PFSK-1 (cell line): ENCODE measurements around the gene PLSCR3.

Experiments used
- FOXP2 ChIP-seq: optimal IDR thresholded peaks from 2 replicates; pipeline ENCODE3; 2011; ENCODE audit warnings: borderline replicate concordance, control low read depth, inconsistent platforms; ENCODE audit not compliant: insufficient read depth; ENCODE audit errors: extremely low read length, extremely low read depth
- POLR2AphosphoS5 ChIP-seq: IDR thresholded peaks from 2 replicates; pipeline ENCODE4 v1.6.1; 2012; ENCODE audit warnings: low read depth, mild to moderate bottlenecking, control low read depth, low read length, moderate library complexity
- SIN3A ChIP-seq: IDR thresholded peaks from 2 replicates; pipeline ENCODE4 v1.6.1; 2012; ENCODE audit warnings: mild to moderate bottlenecking, low read length, moderate library complexity, borderline replicate concordance; ENCODE audit not compliant: insufficient read depth
- TAF1 ChIP-seq: IDR thresholded peaks from 2 replicates; pipeline ENCODE4 v1.6.1; 2012; ENCODE audit warnings: low read length, control low read depth, borderline replicate concordance; ENCODE audit not compliant: insufficient read depth
- TF ChIP-seq, protein P1 (sequence below), 2 experiments: IDR thresholded peaks; 2 replicates each; pipeline versions ENCODE4 v1.6.1 to v1.8.0; 2011 to 2012; ENCODE audit warnings: low read depth in 2 of 2, low read length in 2 of 2, control low read depth in 1 of 2, inconsistent platforms in 1 of 2, mild to moderate bottlenecking in 1 of 2, moderate library complexity in 1 of 2; ENCODE audit not compliant: insufficient read depth in 1 of 2

DNA sequence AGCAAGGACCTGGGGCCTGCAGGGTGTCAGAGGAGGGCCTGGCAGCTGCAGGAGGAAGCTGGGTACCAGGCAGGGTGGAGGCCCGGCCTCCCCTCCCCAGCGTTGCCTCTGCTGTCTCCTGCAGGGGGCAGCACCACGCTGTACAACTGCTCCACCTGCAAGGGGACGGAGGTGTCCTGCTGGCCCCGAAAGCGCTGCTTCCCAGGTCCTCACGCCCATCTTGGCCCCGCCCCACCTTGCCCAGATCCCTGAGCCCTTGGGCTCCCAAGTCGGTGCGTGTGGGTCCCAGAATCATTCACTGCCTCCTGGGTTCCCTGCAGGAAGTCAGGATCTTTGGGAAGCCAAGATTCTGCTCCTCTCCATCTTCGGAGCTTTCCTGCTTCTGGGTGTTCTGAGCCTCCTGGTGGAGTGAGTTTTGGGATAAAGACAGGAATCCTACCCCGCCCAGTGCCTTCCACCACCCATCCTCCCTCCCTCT is 38.2 kb downstream of the PLSCR3 start:
- TF ChIP-seq, protein P1, sequence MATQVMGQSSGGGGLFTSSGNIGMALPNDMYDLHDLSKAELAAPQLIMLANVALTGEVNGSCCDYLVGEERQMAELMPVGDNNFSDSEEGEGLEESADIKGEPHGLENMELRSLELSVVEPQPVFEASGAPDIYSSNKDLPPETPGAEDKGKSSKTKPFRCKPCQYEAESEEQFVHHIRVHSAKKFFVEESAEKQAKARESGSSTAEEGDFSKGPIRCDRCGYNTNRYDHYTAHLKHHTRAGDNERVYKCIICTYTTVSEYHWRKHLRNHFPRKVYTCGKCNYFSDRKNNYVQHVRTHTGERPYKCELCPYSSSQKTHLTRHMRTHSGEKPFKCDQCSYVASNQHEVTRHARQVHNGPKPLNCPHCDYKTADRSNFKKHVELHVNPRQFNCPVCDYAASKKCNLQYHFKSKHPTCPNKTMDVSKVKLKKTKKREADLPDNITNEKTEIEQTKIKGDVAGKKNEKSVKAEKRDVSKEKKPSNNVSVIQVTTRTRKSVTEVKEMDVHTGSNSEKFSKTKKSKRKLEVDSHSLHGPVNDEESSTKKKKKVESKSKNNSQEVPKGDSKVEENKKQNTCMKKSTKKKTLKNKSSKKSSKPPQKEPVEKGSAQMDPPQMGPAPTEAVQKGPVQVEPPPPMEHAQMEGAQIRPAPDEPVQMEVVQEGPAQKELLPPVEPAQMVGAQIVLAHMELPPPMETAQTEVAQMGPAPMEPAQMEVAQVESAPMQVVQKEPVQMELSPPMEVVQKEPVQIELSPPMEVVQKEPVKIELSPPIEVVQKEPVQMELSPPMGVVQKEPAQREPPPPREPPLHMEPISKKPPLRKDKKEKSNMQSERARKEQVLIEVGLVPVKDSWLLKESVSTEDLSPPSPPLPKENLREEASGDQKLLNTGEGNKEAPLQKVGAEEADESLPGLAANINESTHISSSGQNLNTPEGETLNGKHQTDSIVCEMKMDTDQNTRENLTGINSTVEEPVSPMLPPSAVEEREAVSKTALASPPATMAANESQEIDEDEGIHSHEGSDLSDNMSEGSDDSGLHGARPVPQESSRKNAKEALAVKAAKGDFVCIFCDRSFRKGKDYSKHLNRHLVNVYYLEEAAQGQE (IDR thresholded peaks at IDR 0.05; ENCODE audit: insufficient read depth in 1 of 2, low read depth in 2 of 2, low read length in 2 of 2) = no peak
- TF ChIP-seq POLR2AphosphoS5 (no peak), TAF1 (no peak), SIN3A (no peak), FOXP2 (peak; percentile 95)
